HepG2 (cell line): ENCODE results near the gene HADHA. TPM values are rescaled to one million over a fixed set of nuclear protein-coding genes. Genes with fewer than 3 reads are reported as not detected.

Experiments
- ARNT2 ChIP-seq: sonication (generic); formaldehyde crosslinking; IDR thresholded peaks from 2 replicates; pipeline ENCODE4 v1.8.0; 2022; ENCODE audit warnings: mild to moderate bottlenecking, low read depth, missing genetic modification reagents, moderate library complexity
- FOXC1 ChIP-seq: sonication (generic); formaldehyde crosslinking; IDR thresholded peaks from 2 replicates; pipeline ENCODE4 v1.8.0; 2022; ENCODE audit warnings: mild to moderate bottlenecking, missing genetic modification reagents, borderline replicate concordance
- HOMEZ ChIP-seq: IDR thresholded peaks from 2 replicates; pipeline ENCODE4 v1.6.1; 2016; ENCODE audit warnings: low read depth
- HOXA9 ChIP-seq: sonication (generic); formaldehyde crosslinking; IDR thresholded peaks from 2 replicates; pipeline ENCODE4 v1.8.1; 2022; ENCODE audit warnings: missing genetic modification reagents, mild to moderate bottlenecking, moderate library complexity, borderline replicate concordance
- PAF1 ChIP-seq: IDR thresholded peaks from 2 replicates; pipeline ENCODE4 v1.6.1; 2016; ENCODE audit warnings: missing genetic modification reagents, missing compliant biosample characterization
- RCOR2 ChIP-seq: IDR thresholded peaks from 2 replicates; pipeline ENCODE4 v1.6.1; 2016; ENCODE audit warnings: missing biosample characterization, missing genetic modification reagents
- TRIM24 ChIP-seq: sonication (generic); formaldehyde crosslinking; IDR thresholded peaks from 2 replicates; pipeline ENCODE4 v1.8.0; 2022; ENCODE audit warnings: mild to moderate bottlenecking, missing genetic modification reagents
- USF2 ChIP-seq, 2 experiments: sonication (generic) in 1 of 2; formaldehyde crosslinking in 1 of 2; IDR thresholded peaks; 2 replicates each; pipeline versions ENCODE4 v1.5.1 to v1.6.1; 2011 to 2020; ENCODE audit warnings: borderline replicate concordance in 1 of 2, low read depth in 1 of 2, low read length in 1 of 2, mild to moderate bottlenecking in 1 of 2, missing genetic modification reagents in 1 of 2, moderate library complexity in 1 of 2
- ZBTB33 ChIP-seq: sonication (generic); formaldehyde crosslinking; IDR thresholded peaks from 2 replicates; pipeline ENCODE4 v1.4.0; 2020; ENCODE audit warnings: missing genetic modification reagents
- ZC3H13 ChIP-seq: sonication (generic); formaldehyde crosslinking; IDR thresholded peaks from 2 replicates; pipeline ENCODE4 v1.8.1; 2023; ENCODE audit warnings: mild to moderate bottlenecking, missing genetic modification reagents, moderate library complexity
- ZFP62 ChIP-seq: sonication (generic); formaldehyde crosslinking; IDR thresholded peaks from 2 replicates; pipeline ENCODE4 v1.4.0; 2020; ENCODE audit warnings: missing genetic modification reagents
- ZFX ChIP-seq: sonication (generic); formaldehyde crosslinking; IDR thresholded peaks from 2 replicates; pipeline ENCODE4 v1.4.0; 2020; ENCODE audit warnings: mild to moderate bottlenecking, low read depth, missing genetic modification reagents, moderate library complexity
- ZNF121 ChIP-seq: sonication (generic); formaldehyde crosslinking; IDR thresholded peaks from 2 replicates; pipeline ENCODE4 v1.5.0; 2020; ENCODE audit warnings: mild to moderate bottlenecking, missing genetic modification reagents
- ZNF335 ChIP-seq: sonication (generic); formaldehyde crosslinking; IDR thresholded peaks from 2 replicates; pipeline ENCODE4 v1.4.0; 2020; ENCODE audit warnings: missing genetic modification reagents
- ZNF547 ChIP-seq: sonication (generic); formaldehyde crosslinking; IDR thresholded peaks from 2 replicates; pipeline ENCODE4 v1.5.1; 2020; ENCODE audit warnings: mild to moderate bottlenecking, missing genetic modification reagents
- polyA plus RNA-seq, 8 experiments: library from polyadenylated mRNA; depleted of rRNA in 3 of 8; stranded (reverse) in 7 of 8; unstranded in 1 of 8; fragments of >200 nt; fragmentation: Illumina TruSeq in 4 of 8; extraction: Trizol in 4 of 8; gene quantifications; 2 replicates each; pipeline versions ENCODE4 v1.2.1 to v1.2.3, GENCODE V29; 2011 to 2016; ENCODE audit warnings: low read depth in 4 of 8, missing spikeins in 1 of 8, mixed read lengths in 1 of 8; ENCODE audit not compliant: insufficient read depth in 1 of 8
- total RNA-seq, 5 experiments: library from RNA; depleted of rRNA; stranded (reverse); fragments of >200 nt; fragmentation: Illumina TruSeq; extraction: Trizol; gene quantifications; 2 replicates each; pipeline ENCODE4 v1.2.3, GENCODE V29; 2016; ENCODE audit warnings: low read depth in 1 of 5
- TF ChIP-seq, protein P1 (sequence below): sonication (generic); formaldehyde crosslinking; IDR thresholded peaks from 2 replicates; pipeline ENCODE4 v1.9.0; 2021; ENCODE audit warnings: missing genetic modification reagents, borderline replicate concordance
- TF ChIP-seq, protein P2 (sequence below): sonication (generic); formaldehyde crosslinking; IDR thresholded peaks from 2 replicates; pipeline ENCODE4 v1.4.0; 2020; ENCODE audit warnings: mild to moderate bottlenecking, low read depth, missing genetic modification reagents
- TF ChIP-seq, protein P3 (sequence below): sonication (generic); formaldehyde crosslinking; IDR thresholded peaks from 2 replicates; pipeline ENCODE4 v1.8.0; 2022; ENCODE audit warnings: missing genetic modification reagents, mild to moderate bottlenecking, inconsistent platforms, borderline replicate concordance

Gene HADHA
- total and polyA plus RNA-seq, 2 of the 13 experiments (the other 11 are each of a cell fraction or from before 2014, with no cell fraction given): 102 to 270 TPM

DNA sequence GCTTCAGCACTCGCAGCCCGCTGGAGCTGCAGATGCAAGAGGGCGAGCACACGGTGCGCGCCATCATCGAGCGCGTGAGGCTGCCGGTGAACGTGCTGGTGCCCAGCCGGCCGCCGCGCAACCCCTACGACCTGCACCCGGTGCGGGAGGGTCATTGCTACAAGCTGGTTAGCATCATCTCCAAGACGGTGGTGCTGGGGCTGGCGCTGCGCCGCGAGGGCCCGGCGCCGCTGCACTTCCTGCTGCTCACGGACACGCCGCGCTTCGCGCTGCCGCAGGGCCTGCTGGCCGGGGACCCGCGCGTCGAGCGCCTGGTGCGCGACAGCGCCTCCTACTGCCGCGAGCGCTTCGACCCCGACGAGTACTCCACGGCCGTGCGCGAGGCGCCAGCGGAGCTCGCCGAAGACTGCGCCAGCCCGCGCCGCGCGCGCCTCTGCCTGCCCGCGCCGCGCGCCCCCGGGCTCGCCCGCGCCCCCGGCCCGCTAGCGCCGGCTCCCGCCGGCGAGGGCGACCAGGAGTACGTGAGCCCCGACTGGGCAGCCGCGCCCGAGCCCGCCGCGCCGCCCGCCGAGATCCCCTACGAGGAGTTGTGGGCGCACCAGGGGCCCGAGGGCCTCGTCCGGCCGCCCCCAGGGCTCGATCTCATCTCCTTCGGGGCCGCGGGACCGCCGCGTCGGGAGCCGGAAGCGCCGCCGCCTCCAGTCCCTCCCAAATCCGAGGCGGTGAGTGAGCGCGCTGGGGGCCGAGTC, 59.7 kb downstream of the HADHA start (continued):
- TF ChIP-seq, protein P1, sequence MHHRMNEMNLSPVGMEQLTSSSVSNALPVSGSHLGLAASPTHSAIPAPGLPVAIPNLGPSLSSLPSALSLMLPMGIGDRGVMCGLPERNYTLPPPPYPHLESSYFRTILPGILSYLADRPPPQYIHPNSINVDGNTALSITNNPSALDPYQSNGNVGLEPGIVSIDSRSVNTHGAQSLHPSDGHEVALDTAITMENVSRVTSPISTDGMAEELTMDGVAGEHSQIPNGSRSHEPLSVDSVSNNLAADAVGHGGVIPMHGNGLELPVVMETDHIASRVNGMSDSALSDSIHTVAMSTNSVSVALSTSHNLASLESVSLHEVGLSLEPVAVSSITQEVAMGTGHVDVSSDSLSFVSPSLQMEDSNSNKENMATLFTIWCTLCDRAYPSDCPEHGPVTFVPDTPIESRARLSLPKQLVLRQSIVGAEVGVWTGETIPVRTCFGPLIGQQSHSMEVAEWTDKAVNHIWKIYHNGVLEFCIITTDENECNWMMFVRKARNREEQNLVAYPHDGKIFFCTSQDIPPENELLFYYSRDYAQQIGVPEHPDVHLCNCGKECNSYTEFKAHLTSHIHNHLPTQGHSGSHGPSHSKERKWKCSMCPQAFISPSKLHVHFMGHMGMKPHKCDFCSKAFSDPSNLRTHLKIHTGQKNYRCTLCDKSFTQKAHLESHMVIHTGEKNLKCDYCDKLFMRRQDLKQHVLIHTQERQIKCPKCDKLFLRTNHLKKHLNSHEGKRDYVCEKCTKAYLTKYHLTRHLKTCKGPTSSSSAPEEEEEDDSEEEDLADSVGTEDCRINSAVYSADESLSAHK (CRISPR knock-in tag): no peak
- TF ChIP-seq RCOR2 (CRISPR knock-in tag) (no peak), FOXC1 (CRISPR knock-in tag) (0 out of 2 replicates have a peak, but pooled peaks have one; percentile 15), PAF1 (CRISPR knock-in tag) (no peak), USF2 (IDR thresholded peaks at IDR 0.05; ENCODE audit: low read depth, low read length) (no peak), USF2 (CRISPR knock-in tag; IDR thresholded peaks at IDR 0.05; ENCODE audit: borderline replicate concordance) (no peak), ZFX (CRISPR knock-in tag) (peak; percentile 40), ZFP62 (CRISPR knock-in tag) (no peak), ZNF547 (CRISPR knock-in tag) (no peak), ARNT2 (CRISPR knock-in tag) (peak; percentile 34; the same call in 1 of the 2 replicates), ZC3H13 (0 out of 2 replicates have a peak, but pooled peaks have one; percentile 39), HOMEZ (no peak), ZNF121 (CRISPR knock-in tag) (no peak), HOXA9 (peak; percentile 38; the same call in 1 of the 2 replicates), TRIM24 (CRISPR knock-in tag) (no peak), ZBTB33 (CRISPR knock-in tag) (no peak), ZNF335 (CRISPR knock-in tag) (no peak)
- TF ChIP-seq, protein P2, sequence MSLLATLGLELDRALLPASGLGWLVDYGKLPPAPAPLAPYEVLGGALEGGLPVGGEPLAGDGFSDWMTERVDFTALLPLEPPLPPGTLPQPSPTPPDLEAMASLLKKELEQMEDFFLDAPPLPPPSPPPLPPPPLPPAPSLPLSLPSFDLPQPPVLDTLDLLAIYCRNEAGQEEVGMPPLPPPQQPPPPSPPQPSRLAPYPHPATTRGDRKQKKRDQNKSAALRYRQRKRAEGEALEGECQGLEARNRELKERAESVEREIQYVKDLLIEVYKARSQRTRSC (CRISPR knock-in tag): no peak
- TF ChIP-seq, protein P3, sequence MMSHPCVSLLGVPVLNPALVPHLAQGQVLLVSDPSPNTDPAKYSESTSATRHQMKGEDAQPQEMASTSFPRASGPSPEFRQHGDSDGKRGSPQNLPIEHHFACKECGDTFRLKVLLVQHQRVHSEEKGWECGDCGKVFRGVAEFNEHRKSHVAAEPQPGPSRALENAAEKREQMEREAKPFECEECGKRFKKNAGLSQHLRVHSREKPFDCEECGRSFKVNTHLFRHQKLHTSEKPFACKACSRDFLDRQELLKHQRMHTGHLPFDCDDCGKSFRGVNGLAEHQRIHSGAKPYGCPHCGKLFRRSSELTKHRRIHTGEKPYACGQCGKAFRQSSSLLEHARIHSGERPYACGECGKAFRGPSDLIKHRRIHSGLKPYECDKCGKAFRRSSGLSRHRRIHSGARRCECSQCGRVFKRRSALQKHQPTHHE (CRISPR knock-in tag): no peak
